IPS DF 6.9 (cell line): ENCODE measurements around the gene PCIF1.
"Not testable (repeated sequence)": the region's sequence is repeated elsewhere in the genome, so short reads cannot be mapped to it uniquely, and the experiment has no call there.

Experiments used
- DNase-seq: peaks from one replicate; pipeline ENCODE4 v3.0.0-alpha.2; 2013; ENCODE audit warnings: low read depth, low spot score
- H3K27ac ChIP-seq: one replicate; pipeline ENCODE4 v1.5.1; 2013; ENCODE audit warnings: low read length, control low read depth
- H3K27me3 ChIP-seq: 2 replicates; pipeline ENCODE4 v1.6.1; 2013; ENCODE audit warnings: mild to moderate bottlenecking, low read length; ENCODE audit not compliant: control insufficient read depth, insufficient read depth
- H3K36me3 ChIP-seq: 2 replicates; pipeline ENCODE4 v1.6.1; 2013; ENCODE audit warnings: low read length; ENCODE audit not compliant: control insufficient read depth, insufficient read depth
- H3K4me1 ChIP-seq: 2 replicates; pipeline ENCODE4 v1.6.1; 2013; ENCODE audit warnings: low read length; ENCODE audit not compliant: control insufficient read depth, insufficient read depth
- H3K4me3 ChIP-seq: 2 replicates; pipeline ENCODE4 v1.5.1; 2013; ENCODE audit warnings: mild to moderate bottlenecking, low read length
- H3K9me3 ChIP-seq: 2 replicates; pipeline ENCODE4 v1.6.1; 2013; ENCODE audit warnings: low read length, inconsistent platforms; ENCODE audit not compliant: control insufficient read depth, insufficient read depth
- WGBS: extraction: QIAGEN DNeasy Blood & Tissue Kit; methylation state at CpG from one replicate; pipeline ENCODE4 v1.1.7; 2013; ENCODE audit warnings: mixed read lengths, missing lambda C conversion rate; ENCODE audit not compliant: insufficient read length, insufficient coverage; 5-methylcytosine and 5-hydroxymethylcytosine counted together

PCIF1 gene

GRCh38 chr20:45949542-45950329 lies 15.3 kb downstream of the PCIF1 start:
- Histone ChIP-seq H3K36me3 (peaks cover 48% of the 10 kb centered on the region), H3K27ac (no peak overlapping the region), H3K4me1 (no peaks in the 10 kb centered on the region), H3K4me3 (no peak overlapping the region), H3K27me3 (no peaks in the 10 kb centered on the region), H3K9me3 (no peaks in the 10 kb centered on the region)
- no peak for DNase-seq
- no CpG with 5 or more reads among the region's 13 CpGs for WGBS

DNA sequence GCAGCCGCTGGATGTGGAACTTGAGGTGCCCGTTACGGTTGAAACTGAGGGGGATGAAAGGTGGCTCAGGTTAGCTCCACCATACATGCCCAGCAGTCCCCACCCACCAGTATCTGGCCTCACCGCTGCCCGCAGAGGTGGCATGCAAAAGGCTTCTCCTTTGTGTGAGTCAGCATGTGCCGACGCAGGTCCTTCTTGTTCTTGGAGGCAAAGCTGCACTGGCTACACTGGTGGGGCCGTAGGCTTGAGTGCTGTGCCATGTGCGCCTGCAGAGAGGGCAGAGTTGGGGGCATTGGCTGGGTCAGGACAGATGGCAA lies 15.8 kb downstream of the PCIF1 start:
- H3K36me3 ChIP-seq: peaks cover 42% of the 10 kb centered on the region
- H3K27ac ChIP-seq: no peak overlapping the region
- H3K4me3 ChIP-seq: no peak overlapping the region
- WGBS: no CpG with 5 or more reads among the region's 9 CpGs
- H3K4me1 ChIP-seq: no peaks in the 10 kb centered on the region
- DNase-seq: no peak
- no peaks in the 10 kb centered on the region for H3K27me3 ChIP-seq
- H3K9me3 ChIP-seq: no peaks in the 10 kb centered on the region

GRCh38 chr20:45951925-45952834 lies 17.7 kb downstream of the PCIF1 start:
- Histone ChIP-seq H3K4me1 (no peaks in the 10 kb centered on the region), H3K4me3 (no peak overlapping the region), H3K36me3 (peaks cover 25% of the 10 kb centered on the region), H3K9me3 (no peaks in the 10 kb centered on the region), H3K27ac (no peak overlapping the region), H3K27me3 (no peaks in the 10 kb centered on the region)
- no peak for DNase-seq
- WGBS: no CpG with 5 or more reads among the region's 19 CpGs

DNA sequence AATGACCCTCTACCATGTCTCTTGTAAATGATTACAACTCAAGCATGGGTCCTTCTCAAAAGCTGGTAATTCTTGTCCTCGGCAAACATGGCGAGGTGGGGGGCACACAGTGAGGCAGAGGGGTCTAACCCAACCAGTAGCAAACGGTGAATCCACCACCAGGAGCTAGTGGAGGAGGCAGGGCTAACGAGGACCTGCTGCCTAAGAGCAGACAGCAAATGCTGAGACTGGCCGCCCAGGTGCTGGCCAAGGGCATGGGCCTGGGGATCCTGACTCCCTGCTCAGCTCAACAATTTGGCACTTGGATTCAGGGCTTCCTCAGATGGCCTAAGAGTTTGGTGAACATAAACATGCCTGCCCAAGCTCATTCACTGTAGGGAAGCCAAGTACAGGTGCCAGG lies 18.4 kb downstream of the PCIF1 start:
- H3K36me3 ChIP-seq: peaks cover 25% of the 10 kb centered on the region
- no CpG with 5 or more reads among the region's 5 CpGs for WGBS
- H3K4me3 ChIP-seq: no peak overlapping the region
- no peaks in the 10 kb centered on the region for H3K4me1 ChIP-seq
- no peak for DNase-seq
- H3K27me3 ChIP-seq: no peaks in the 10 kb centered on the region
- no peak overlapping the region for H3K27ac ChIP-seq
- H3K9me3 ChIP-seq: no peaks in the 10 kb centered on the region

DNA sequence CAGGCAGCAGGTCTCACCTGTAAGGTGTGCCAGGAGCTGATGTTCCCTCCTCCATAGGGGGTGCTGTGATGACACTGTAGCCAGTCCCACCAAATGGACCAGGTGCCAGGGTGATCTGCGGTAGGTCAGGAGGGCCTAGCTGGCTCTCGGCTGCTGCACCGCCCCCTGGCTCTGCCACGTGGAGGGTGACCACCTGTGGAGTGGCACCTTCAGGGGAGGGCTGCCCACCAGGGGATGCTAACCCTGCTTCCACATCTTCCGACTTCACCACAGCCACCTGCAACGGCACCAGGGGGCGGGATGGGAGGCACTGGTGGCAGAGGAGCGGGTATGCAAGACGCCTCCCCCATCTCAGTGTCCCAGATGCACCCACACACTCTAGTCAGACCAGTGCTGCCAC lies 19.2 kb downstream of the PCIF1 start:
- Histone ChIP-seq H3K4me3 (no peak overlapping the region), H3K36me3 (peaks cover 20% of the 10 kb centered on the region), H3K27ac (no peak overlapping the region), H3K4me1 (no peaks in the 10 kb centered on the region), H3K27me3 (no peaks in the 10 kb centered on the region), H3K9me3 (no peaks in the 10 kb centered on the region)
- no CpG with 5 or more reads among the region's 9 CpGs for WGBS
- DNase-seq: no peak

- H3K27ac ChIP-seq, H3K27me3 ChIP-seq, H3K4me3 ChIP-seq, H3K4me1 ChIP-seq, DNase-seq, H3K9me3 ChIP-seq: not testable (repeated sequence)
- H3K36me3 ChIP-seq: peaks cover 27% of the 10 kb centered on the region
- no CpG with 5 or more reads among the region's 10 CpGs for WGBS
Observed at GRCh38 chr20:45956326-45956725, 21.8 kb downstream of the PCIF1 start.

- WGBS: no CpG with 5 or more reads among the region's 19 CpGs
- Histone ChIP-seq H3K4me3 (no peak overlapping the region), H3K4me1 (no peaks in the 10 kb centered on the region), H3K36me3 (peaks cover 31% of the 10 kb centered on the region), H3K27me3 (no peaks in the 10 kb centered on the region), H3K27ac (no peak overlapping the region), H3K9me3 (no peaks in the 10 kb centered on the region)
- no peak for DNase-seq
Observed at GRCh38 chr20:45957021-45957941, 22.8 kb downstream of the PCIF1 start.

DNA sequence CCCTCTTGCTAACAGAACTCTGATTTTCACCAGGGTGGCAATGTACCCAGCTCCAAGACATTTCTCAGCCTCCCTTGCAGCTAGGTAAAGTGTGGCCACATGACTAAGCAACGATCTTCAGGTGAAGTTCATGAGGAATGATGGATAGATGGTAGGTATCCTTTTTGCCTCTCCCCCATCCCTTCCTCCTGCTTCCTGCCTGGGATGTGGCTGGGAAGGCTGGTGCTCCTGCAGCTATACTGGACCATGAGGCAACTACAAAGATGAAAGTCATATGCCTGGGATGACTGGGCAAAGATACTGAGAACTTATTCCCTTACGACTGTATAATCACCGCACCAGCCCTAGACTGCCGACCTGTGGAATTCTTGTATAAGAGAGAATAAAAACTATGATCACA lies 24.1 kb downstream of the PCIF1 start:
- no peak for DNase-seq
- no CpG with 5 or more reads among the region's 4 CpGs for WGBS
- Histone ChIP-seq H3K9me3 (no peaks in the 10 kb centered on the region), H3K4me1 (no peaks in the 10 kb centered on the region), H3K27ac (no peak overlapping the region), H3K4me3 (no peak overlapping the region), H3K36me3 (peaks cover 37% of the 10 kb centered on the region), H3K27me3 (no peaks in the 10 kb centered on the region)

GRCh38 chr20:45959126-45959525 lies 24.6 kb downstream of the PCIF1 start:
- Histone ChIP-seq H3K27me3 (no peaks in the 10 kb centered on the region), H3K4me1 (no peaks in the 10 kb centered on the region), H3K4me3 (no peak overlapping the region), H3K36me3 (peaks cover 41% of the 10 kb centered on the region), H3K27ac (no peak overlapping the region), H3K9me3 (no peaks in the 10 kb centered on the region)
- DNase-seq: no peak
- no CpG with 5 or more reads among the region's 16 CpGs for WGBS

DNA sequence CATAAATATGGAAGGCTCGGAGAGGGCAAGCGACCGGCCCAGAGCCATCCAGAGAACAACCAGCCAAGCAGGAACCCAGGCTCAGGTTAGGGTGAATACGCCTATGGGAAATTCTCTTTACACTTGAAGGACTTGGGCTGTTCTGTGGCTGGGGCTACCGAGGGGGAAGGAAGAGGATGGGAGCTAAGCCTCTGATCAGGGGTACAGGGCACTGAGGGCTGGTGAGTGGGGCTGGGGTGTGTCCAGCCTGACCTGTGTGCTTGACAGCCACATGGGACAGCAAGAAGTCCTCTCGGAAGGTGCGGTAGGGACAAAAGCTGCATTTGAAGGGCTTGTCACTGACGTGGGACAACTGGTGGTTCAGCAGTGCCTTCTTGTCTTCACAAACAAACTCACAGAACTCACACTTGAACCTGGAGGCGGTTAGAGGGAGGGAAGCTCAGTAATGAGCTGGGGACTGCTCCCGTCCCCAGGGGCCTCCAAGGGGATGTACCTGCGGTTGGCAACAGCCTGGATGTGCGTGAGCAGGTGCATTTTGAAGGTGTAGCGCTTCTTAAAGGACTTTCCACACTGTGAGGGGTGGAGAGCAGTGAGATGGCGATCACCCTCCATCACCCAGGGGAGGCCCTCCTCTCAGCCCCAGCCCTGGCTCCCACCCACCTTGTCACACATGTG lies 25.6 kb downstream of the PCIF1 start:
- peaks cover 42% of the 10 kb centered on the region for H3K36me3 ChIP-seq
- no peak overlapping the region for H3K27ac ChIP-seq
- WGBS: no CpG with 5 or more reads among the region's 14 CpGs
- H3K27me3 ChIP-seq: no peaks in the 10 kb centered on the region
- no peak overlapping the region for H3K4me3 ChIP-seq
- no peaks in the 10 kb centered on the region for H3K4me1 ChIP-seq
- H3K9me3 ChIP-seq: no peaks in the 10 kb centered on the region
- no peak for DNase-seq
